ENCODE results near the gene KLHL42.

GRCh38 chr12:27782481-27782880 is 2.4 kb downstream of the KLHL42 start:
- TF ChIP-seq, protein P1, sequence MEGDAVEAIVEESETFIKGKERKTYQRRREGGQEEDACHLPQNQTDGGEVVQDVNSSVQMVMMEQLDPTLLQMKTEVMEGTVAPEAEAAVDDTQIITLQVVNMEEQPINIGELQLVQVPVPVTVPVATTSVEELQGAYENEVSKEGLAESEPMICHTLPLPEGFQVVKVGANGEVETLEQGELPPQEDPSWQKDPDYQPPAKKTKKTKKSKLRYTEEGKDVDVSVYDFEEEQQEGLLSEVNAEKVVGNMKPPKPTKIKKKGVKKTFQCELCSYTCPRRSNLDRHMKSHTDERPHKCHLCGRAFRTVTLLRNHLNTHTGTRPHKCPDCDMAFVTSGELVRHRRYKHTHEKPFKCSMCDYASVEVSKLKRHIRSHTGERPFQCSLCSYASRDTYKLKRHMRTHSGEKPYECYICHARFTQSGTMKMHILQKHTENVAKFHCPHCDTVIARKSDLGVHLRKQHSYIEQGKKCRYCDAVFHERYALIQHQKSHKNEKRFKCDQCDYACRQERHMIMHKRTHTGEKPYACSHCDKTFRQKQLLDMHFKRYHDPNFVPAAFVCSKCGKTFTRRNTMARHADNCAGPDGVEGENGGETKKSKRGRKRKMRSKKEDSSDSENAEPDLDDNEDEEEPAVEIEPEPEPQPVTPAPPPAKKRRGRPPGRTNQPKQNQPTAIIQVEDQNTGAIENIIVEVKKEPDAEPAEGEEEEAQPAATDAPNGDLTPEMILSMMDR (conservative IDR thresholded peaks at IDR 0.05; ENCODE audit: low read length): no peak
- TF ChIP-seq EZH2phosphoT487 (IDR thresholded peaks at IDR 0.05; ENCODE audit: borderline replicate concordance): no peak

Measured in Loucy (cell line).